GF-D8 (cell line): ENCODE measurements around the gene CFAP46.
"Not testable (repeated sequence)": the region's sequence is repeated elsewhere in the genome, so short reads cannot be mapped to it uniquely, and the experiment has no call there.

Experiments
- DNase-seq: peaks from one replicate; lab custom pipeline; 2025; lab: John Stamatoyannopoulos, UW

Gene CFAP46

DNA sequence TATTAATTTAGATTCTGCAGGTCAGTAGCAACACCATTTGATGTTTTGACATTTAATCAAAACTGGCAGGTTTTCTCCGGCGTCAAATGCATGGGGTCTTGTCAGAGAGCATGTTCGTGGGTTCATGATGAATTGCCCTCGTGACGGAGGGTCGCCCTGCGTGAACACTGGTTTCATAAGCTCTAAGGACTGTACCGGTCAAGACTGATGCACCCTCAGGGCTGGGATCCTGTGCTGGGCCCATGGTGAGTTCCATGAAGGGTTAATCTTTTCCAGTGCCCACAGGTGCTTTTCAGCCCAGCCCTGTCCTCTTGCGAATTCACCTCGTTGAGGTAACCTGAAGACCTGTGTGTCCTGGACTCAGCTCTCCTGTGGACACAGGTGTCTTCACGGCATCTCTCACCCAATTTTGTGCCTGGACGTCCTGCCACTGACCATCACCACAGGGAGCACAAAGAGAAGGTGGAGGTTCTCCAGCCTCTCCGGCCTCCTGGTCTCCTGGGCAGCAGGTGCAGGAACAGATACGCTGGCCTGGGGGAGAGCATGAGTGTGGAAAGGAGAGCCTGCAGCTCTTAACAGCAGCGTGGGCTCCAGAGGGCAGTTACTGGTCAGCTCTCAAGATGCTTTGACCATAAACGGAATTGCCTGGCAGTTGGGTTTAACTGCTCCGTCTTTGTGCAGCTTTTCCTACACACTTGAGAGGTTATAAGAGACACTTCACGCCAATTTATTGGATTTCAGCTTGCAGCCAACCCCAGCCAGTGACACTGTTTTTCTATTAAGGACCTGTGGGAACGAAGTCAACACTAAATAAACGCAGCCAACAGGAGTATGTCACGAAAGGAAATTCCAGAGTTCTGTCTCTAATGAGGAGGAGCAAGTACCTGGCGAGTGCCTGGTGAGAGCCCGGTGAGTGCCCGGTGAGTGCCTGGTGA, 37.4 kb upstream of the CFAP46 start:
- no peak for DNase-seq

DNA sequence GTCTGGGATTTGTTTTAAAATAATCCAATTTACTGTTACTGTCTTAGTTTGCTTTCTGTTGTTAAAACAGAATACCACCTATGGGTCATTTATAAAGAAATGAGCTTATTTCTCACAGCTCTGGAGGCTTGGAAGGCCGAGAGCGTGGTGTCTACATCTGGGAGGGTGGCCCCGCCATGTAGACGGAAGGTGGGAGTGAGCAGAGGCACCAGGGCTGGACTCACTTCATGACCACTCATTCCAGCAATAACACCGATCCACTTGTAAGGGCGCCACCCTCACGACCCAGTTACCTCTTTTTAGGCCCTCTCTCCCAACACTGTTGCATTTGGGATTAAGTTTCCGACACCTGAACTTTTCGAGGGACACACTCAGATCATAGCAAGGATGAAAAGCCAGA, 36.2 kb upstream of the CFAP46 start:
- no peak for DNase-seq

DNA sequence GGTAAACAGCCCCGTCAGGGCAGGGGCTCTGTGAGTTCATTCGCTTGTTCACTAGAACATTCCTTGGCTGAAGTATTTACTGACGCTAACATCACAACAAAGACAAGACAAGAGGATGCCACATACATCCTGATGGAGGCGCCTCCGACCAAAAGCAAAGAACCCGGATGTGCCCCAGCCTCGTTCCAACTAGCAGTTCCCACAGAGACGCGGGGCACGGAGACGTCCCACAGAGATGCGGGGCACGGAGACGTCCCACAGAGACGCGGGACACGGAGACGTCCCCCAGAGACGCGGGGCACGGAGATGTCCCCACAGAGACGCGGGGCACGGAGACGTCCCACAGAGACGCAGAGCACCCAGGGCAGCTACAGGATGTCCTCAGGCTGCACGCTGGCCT, 35.4 kb upstream of the CFAP46 start:
- DNase-seq: no peak

DNA sequence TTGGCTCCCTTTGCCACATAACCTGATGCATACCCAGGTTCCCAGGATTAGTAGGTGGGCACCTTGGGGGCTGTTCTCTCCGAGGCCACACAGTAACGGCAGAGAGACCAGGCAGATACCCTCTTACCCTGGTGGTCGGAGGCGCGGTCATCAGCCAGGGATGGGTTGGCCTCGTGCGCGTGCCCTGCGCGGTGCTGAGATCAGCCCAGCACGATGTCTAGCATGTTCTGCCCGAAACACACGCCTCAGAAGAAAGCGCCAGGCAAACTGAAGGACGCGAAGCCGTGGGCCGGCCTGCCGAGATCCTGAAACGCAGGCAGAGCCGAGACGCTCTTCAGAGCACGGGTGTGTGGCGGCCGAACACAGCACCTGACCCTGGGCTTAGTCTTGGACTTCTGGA, 34.7 kb upstream of the CFAP46 start:
- DNase-seq: no peak

DNA sequence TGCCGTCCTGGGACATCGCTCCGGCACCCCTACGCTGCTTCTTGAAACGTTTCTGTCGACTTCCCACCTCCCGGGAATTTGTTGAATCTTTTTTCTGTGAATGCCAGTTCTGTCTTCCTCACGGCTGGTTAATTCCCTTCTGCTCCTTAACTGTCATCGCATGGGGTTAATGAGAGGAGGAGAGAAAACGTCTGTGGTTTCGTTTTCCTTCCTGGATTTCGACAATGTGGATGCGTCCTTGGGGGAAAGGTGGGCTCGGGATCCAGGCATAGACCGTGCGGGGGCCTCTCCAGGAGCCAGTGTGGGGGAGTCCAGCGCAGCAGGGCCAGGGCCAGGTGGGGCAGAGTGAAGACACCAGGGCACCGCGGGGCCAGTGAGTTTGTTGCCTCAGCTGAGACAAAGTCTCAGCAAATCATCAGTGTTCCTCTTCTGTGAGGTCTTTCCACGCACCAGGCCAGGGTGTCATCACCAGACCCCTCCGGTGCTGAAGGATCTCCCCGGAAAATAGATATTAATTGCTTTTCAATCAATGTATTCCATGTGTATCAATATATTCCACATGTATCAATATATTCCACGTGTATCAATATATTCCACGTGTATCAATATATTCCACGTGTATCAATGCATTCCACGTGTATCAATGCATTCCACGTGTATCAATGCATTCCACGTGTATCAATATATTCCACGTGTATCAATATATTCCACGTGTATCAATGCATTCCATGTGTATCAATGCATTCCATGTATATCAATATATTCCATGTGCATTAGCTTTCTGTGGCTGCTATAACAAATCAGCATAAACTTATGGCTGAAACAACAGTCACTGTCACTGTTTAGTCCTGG, 33.7 kb upstream of the CFAP46 start:
- no peak for DNase-seq

DNA sequence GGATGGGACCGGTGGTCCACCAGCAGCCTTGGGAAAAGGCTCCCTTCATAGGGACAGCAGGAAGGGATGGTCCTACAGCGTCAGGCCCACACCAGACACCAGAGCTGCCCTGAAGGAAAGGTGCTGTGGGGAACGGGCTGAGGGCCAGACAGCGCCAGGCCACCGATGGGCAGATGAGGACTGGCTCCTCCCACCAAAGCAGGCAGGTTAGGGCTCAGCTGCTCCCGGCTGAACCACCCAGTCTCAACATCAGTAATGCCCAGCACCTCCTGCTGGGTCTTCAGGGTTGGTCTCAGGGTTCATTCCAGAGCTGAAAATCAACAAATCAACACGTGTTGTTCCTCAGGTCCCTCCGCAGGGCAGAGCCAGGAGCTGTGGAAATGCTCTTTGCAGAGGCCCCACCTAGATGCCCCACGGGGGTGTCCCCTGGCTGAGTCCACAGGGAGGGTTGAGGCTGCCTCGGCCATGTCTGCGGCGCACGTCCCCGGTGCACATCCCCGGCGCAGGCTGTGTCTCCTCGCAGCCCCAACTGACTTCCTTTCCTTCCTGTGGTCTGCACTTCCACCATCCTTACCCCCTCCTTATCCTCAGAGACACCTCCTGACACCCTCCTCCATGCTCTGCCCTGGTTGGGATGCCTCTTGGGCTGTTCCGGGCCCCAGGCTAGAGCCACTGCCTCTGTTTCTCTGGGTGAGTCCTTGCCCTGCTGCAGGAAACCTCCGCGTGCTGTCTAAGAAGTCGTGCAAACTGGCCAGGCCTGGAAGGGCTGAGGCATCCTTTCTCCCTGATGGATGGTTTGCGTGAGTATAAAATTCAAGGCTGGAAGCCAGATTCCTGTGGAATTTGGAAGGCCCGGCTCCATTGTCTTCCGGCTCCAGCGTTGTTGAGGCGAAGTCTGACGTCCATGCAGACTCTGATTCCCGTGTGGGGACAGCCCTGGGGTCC, 32.8 kb upstream of the CFAP46 start:
- no peak for DNase-seq

DNA sequence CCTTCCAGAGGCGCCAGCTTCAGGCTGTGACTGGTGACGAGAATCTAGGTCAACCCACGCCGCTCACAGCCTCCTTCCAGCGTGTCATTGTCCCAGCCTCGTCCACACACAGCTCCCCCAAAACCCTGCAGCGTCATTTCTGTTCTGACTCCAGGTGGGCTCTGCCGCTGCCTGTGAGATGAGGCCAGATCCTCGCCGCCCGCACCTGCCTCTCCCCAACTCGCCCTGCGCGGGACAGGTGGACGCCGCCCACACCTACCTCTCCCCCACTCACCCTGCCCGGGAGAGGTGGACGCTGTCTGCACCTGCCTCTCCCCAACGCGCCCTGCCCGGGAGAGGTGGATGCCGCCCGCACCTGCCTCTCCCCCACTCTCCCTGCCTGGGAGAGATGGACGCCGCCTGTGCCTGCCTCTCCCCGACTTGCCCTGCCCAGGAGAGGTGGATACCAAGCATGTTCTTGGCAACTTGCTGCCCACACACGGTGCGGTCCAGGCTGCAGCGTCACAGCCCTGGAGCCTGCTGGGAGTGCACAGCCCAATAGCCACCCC, 32.0 kb upstream of the CFAP46 start:
- DNase-seq: no peak

DNA sequence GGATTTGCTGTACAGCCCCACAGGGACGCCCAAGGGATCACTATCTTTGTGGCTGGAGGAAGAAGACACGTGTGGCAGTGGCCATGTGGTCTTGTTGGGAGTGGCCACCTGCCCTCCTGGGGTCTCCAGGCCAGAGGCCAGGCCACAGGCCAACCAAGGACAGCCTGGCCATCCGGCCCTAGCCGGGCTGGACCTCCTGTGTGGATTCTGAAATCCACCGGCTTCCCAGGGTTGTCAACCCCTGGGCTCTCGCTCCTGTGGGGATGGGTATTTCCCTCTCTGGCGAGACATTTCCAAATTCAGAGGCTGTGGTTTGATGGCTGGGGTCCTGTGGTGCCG, 31.5 kb upstream of the CFAP46 start:
- no peak for DNase-seq

DNA sequence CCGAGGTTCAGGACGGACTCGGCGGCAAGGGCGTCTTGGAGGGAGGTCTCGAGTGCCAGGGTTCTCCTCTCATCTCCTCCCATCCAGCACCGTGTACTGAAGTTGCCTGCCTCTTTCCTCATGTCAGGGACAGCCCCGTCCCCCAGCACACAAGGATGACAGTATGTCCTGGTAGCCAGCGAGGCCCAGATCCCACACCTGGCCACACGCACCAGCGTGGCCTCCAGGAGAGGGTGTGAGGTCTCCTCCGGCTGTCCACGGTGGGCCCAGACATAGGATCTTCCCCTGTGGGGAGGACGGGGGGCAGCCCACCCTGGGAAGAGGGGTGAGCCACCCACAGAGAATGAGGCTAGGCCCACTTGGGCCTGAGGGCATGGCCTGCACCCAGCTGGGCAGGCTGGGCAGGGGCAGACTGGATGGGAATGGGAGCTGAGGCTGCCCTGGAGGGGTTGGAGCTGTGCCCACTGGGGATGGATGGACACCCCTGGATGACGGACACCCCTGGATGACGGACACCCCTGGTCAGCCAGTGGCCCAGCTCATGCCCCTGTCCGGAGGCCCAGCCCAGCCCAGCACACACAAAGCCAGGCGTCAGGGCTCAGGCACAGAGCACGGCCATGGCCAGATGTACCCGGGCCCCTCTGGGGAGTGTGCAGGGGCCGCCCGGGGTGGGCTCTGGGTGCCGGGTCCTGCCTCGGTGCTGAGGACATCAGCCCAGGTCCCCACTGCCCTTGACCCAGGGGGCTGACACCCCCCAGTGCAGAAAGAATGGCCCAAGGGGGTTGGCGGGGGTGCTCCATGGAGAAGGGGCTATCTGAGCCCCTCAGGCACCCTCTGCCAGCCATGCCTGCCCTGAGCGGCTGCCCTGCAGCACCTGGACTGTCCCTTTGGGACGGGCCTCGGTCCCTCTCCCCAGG, 30.9 kb upstream of the CFAP46 start:
- no peak for DNase-seq

DNA sequence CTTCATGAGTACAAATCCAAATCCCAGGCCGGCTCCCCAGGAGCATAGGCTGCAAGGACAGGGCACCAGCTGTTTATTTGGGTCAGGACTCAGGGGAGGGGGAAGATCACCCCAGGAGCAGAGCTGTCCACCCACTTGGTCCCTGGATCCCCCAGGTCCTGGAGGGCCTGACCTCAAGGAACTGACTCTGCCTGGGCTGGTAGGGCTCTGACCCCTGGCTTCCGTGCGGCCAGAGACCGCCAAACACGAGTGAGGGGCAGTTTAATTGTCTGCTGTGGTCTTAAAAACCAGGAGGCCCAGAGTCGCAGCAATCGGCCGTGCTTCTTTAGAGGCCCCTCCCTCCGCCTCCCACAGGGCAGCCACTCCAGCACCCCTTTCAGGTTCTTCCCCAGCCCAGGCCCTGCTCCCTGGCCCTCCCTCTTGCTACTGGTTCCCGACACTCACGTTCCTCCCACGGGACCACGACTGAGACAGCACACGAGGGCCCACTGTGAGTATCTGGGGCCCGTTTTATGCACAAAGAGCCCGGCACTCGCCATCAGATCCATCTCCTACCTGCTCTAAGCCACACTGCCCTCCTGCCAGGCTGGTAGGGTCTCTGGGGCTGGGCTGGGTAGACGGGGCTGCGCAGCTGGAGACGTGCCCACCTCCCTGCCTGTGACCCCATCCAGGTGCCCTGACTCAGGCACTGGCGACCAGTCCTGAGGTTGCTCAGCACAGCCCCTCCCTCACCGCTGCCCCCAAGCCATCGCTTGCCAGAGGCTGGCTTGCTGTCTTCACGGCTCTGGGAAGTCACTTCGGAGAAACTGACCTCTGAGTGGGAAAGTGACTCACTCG, 30.0 kb upstream of the CFAP46 start:
- DNase-seq: no peak

DNA sequence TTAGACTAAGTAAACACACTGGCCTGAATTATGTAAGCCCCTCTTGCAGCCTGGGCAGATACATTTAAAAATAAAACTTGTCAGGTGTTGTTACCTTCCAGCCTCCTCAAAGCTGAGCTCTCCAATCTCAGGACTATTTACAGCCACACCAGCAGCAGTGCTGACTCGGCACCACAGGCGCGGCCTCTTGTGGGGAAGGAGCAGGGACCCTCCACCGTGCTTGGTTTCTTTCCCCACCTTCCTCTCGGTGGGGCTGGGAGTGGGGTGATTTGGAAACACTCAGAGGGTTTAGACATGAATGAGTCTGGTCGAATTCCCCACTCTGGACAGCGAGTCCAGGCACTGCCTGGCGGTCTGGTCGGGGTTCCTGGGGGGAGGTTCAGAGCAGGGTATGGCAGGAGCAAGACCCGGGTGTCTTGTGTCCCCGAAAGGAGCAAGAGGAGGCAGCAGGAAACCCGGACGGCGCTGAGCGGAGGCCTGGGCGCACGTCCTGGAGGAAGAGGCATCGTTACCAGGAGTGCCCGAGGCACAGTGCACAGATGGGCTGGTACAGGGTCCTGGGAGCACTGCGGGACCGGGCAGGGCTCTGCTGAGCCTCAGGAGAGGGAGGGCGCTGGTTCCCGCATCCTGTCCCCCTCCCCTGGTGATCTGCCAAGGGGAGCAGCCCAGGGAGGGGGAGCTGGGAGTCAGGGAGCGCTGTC, 29.2 kb upstream of the CFAP46 start:
- no peak for DNase-seq

DNA sequence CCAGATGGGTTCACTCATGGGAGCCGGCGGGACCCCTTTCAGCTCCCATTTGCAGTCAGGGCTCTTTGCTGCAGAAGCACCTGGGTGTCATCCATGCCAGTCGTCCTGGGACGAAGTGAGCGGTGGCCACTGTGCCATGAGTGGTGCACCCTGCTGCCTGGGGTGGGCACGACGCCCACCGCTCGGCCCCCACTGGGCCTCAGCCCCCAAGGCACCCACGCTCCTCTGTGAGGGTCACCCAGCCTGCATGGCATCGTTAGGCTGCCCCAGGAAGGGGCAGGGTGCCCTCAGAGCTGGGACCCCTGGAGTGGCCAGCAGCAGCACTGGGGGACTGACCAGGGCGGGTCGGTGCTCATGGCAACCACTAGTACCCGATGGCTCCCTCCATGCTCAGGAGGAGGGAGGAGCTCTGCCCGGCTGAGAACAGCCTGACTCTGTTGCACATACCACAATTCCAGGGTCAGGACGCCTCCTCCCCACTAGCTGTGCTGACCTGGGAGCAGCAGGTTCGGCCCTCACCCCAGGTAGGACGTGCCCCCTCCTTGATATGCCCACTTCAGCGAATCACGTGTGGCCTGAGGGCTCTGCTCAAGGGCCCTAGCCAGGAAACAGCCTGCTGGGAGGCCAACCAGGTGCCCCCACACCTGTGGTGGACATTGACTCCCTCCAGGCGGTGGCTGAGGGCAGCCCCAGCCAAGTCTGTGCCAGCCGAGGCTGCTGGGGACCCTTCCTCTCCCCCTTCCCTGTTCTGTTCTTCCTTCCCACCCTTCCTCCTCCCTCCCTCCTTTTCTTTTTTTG, 28.5 kb upstream of the CFAP46 start:
- DNase-seq: no peak

DNA sequence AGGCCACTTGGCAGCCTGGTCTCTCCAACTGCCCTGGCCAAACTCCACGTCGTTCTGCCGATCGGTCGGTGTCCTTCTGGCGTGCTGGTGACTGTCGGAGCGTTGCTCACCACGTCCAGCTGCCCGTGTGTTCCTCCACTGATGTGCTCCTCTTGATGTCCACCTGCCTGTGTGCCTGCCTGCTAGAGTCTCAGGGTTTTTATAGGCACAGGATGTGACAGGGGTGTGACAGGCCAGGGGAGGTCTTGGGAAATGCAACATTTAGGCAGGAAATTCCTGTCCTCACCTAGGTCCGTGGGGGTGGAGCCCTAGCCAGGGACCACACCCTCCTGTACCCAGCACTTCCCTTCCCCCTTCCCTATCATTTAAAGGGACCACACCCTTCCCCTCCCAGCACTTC, 25.2 kb upstream of the CFAP46 start:
- DNase-seq: no peak

DNA sequence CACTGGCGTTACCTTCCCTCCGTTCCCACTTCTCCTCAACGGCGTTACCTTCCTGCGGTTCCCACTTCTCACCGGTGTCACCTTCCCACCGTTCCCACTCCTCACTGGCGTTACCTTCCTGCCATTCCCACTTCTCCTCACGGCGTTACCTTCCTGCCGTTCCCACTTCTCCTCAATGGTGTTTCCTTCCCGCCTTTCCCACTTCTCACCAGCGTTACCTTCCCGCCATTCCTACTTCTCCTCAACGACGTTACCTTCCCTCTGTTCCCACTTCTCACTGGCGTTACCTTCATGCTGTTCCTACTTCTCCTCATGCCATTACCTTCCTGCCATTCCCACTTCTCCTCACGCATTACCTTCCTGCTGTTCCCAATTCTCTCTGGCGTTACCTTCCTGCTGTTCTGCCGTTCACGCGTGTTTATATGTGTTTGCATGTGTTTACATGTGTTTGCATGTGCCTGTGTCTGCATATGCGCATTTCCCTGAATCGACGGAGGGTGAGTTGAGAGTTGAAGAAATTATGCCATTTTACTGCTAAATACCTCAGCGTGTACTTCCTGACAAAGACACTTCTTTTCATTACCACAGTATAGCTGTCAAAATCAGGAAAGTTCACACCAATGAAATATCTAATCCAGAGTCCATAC, 23.2 kb upstream of the CFAP46 start:
- no peak for DNase-seq

DNA sequence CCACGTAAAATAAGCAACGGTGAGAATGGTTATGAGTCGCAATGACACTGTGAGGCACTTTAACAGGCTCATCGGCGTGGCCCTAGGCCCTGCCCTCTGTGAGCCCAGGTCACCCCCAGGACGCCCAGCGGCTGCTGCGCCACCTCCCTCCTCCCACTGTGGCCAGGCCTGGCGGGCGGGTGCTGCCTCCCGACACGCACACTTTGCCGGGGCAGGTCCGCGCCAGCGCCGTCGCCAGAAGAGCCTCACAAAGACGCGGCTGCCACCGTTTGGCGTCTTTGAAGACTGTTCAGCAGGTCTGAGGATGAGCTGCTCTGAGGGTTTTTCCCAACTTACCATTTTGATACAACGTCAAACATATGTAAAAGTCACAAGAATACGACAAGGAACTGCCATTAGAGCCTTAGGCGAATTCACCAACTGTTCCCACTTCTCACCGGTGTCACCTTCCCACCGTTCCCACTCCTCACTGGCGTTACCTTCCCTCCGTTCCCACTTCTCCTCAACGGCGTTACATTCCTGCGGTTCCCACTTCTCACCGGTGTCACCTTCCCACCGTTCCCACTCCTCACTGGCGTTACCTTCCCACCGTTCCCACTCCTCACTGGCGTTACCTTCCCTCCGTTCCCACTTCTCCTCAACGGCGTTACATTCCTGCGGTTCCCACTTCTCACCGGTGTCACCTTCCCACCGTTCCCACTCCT, 22.5 kb upstream of the CFAP46 start:
- not testable (repeated sequence) for DNase-seq

DNA sequence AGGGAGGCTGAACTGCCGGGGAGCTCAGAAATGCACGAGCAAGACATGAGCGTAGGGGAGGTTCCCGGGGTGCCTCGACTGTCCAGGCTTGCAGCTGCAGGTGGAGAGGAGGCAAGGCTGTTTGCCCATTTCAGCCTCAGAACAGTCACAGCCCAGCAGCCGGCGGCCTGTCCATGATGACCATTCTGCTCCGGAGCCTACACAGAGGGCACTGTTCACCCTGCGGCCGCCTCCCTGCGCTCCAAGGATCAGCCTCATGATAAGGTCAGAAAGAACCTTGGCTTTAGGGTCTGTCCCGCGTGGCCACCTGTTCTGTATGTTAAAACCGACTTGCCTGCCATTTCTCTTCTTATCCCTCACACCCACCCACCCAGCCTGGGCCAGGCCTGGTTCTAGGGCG, 21.9 kb upstream of the CFAP46 start:
- no peak for DNase-seq

DNA sequence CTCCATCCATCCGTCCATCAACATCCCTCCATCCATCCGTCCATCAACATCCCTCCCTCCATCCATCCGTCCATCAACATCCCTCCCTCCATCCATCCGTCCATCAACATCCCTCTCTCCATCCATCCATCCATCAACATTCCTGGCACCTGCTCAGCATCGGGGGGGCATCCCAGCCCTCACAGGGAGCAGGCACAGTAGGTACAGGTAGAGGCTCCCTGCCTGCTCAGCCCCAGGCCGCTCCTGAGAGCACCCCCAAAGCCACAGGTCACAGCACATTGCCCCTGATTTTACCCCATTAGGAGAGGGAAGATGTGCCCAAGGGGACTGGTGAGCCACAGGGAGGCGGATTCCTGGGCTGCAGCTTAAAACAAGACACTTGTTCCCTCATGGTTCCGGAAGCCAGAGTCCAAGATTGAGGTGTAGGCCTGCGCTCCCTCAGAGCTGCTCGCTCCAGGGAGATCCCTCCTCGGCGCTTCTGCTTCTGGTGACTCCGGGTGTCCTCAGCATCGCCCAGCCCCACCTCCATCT, 21.1 kb upstream of the CFAP46 start:
- DNase-seq: no peak
